ENCODE data around the gene NFATC2. TPM values are rescaled to one million over a fixed set of nuclear protein-coding genes. Genes with fewer than 3 reads are reported as not detected.

Gene NFATC2
- total and polyA plus RNA-seq, 2 of the 8 experiments (the other 6 are each of a cell fraction or from before 2014, with no cell fraction given), result 0.27 to 0.91 TPM

GRCh38 chr20:51420111-51420510 lies 122.4 kb downstream of the NFATC2 start (continued):
- TF ChIP-seq CHD7 (IDR thresholded peaks at IDR 0.05; ENCODE audit: insufficient replicate concordance, low read length) (no peak), SP2 (IDR thresholded peaks at IDR 0.05; ENCODE audit: low read length) (no peak), CHD2 (IDR thresholded peaks at IDR 0.05; ENCODE audit: low read length) (no peak), RFX5 (IDR thresholded peaks at IDR 0.05; ENCODE audit: borderline replicate concordance, low read depth, low read length) (no peak), CBX5 (IDR thresholded peaks at IDR 0.05; ENCODE audit: low read depth, low read length) (no peak), TAF7 (optimal IDR thresholded peaks at IDR 0.05; ENCODE audit: borderline replicate concordance, low read depth, low read length) (no peak), HDAC6 (IDR thresholded peaks at IDR 0.05; ENCODE audit: low read depth, low read length) (no peak), YY1 (IDR thresholded peaks at IDR 0.05; ENCODE audit: low read depth, low read length) (no peak), GABPA (IDR thresholded peaks at IDR 0.05; ENCODE audit: borderline replicate concordance, insufficient read depth, low read length) (no peak), POLR2A (IDR thresholded peaks at IDR 0.05; ENCODE audit: control extremely low read depth in 1 of 2, low read depth in 2 of 2, low read length in 2 of 2) (no peak), USF2 (IDR thresholded peaks at IDR 0.05; ENCODE audit: low read length) (no peak)
